Mesenchymal stem cell (in vitro differentiated cells and primary cell): ENCODE measurements around the gene VASH1.
"Not testable (repeated sequence)": the region's sequence is repeated elsewhere in the genome, so short reads cannot be mapped to it uniquely, and the experiment has no call there.

ENCODE experiments used
- DNase-seq: peaks from one replicate; pipeline ENCODE4 v3.0.0-alpha.2; 2013
- H2AFZ ChIP-seq: one replicate; pipeline ENCODE4 v1.6.1; 2013; ENCODE audit warnings: low read depth, mild to moderate bottlenecking, control low read depth, inconsistent platforms, low read length, moderate library complexity
- H2AK5ac ChIP-seq: 2 replicates; pipeline ENCODE4 v1.6.1; 2013; ENCODE audit warnings: low read length, moderate library complexity, mild to moderate bottlenecking, inconsistent platforms; ENCODE audit not compliant: severe bottlenecking
- H2BK120ac ChIP-seq: one replicate; pipeline ENCODE4 v1.6.1; 2013; ENCODE audit warnings: low read depth, mild to moderate bottlenecking, inconsistent platforms, low read length, moderate library complexity
- H2BK12ac ChIP-seq, 2 experiments: one replicate each; pipeline ENCODE4 v1.6.1; 2013; ENCODE audit warnings: inconsistent platforms in 2 of 2, low read length in 2 of 2, mild to moderate bottlenecking in 2 of 2, moderate library complexity in 2 of 2, control low read depth in 1 of 2
- H2BK15ac ChIP-seq: one replicate; pipeline ENCODE4 v1.6.1; 2013; ENCODE audit warnings: mild to moderate bottlenecking, low read depth, inconsistent platforms; ENCODE audit not compliant: poor library complexity, severe bottlenecking
- H2BK5ac ChIP-seq: 2 replicates; pipeline ENCODE4 v1.6.1; 2013; ENCODE audit warnings: low read depth, mild to moderate bottlenecking, low read length, control low read depth, inconsistent platforms; ENCODE audit not compliant: poor library complexity, severe bottlenecking
- H3K14ac ChIP-seq, 2 experiments: one replicate each; pipeline ENCODE4 v1.6.1; 2013; ENCODE audit warnings: inconsistent platforms in 2 of 2, low read length in 2 of 2, control low read depth in 1 of 2, mild to moderate bottlenecking in 1 of 2, moderate library complexity in 1 of 2
- H3K18ac ChIP-seq, 2 experiments: one replicate each; pipeline ENCODE4 v1.6.1; 2013; ENCODE audit warnings: inconsistent platforms in 2 of 2, low read length in 2 of 2, control low read depth in 1 of 2, low read depth in 1 of 2, mild to moderate bottlenecking in 1 of 2
- H3K23ac ChIP-seq, 2 experiments: one replicate each; pipeline ENCODE4 v1.6.1; 2013; ENCODE audit warnings: inconsistent platforms in 2 of 2, low read length in 2 of 2, mild to moderate bottlenecking in 2 of 2, moderate library complexity in 2 of 2, control low read depth in 1 of 2
- H3K27ac ChIP-seq: 2 replicates; pipeline ENCODE4 v1.5.1; 2013; ENCODE audit warnings: mild to moderate bottlenecking, moderate library complexity, low read length, control low read depth, inconsistent platforms; ENCODE audit not compliant: poor library complexity, severe bottlenecking
- H3K27me3 ChIP-seq, 2 experiments: 2 replicates each; pipeline versions ENCODE4 v1.6.1 to v1.7.0; 2013; ENCODE audit warnings: low read length in 2 of 2, mild to moderate bottlenecking in 2 of 2, moderate library complexity in 2 of 2, control low read depth in 1 of 2, inconsistent platforms in 1 of 2; ENCODE audit not compliant: control insufficient read depth in 1 of 2, insufficient read depth in 1 of 2
- H3K36me3 ChIP-seq, 2 experiments: 2 replicates each; pipeline versions ENCODE4 v1.6.1 to v1.7.0; 2013; ENCODE audit warnings: low read length in 2 of 2, control low read depth in 1 of 2, inconsistent platforms in 1 of 2, low read depth in 1 of 2, mild to moderate bottlenecking in 1 of 2; ENCODE audit not compliant: insufficient read depth in 2 of 2, control insufficient read depth in 1 of 2
- H3K4ac ChIP-seq, 2 experiments: one replicate each; pipeline ENCODE4 v1.6.1; 2013; ENCODE audit warnings: inconsistent platforms in 2 of 2, low read length in 2 of 2, mild to moderate bottlenecking in 2 of 2, moderate library complexity in 2 of 2, control low read depth in 1 of 2, low read depth in 1 of 2
- H3K4me1 ChIP-seq: 2 replicates; pipeline ENCODE4 v1.6.1; 2013; ENCODE audit warnings: low read depth, low read length, control low read depth; ENCODE audit not compliant: control insufficient read depth, insufficient read depth
- H3K4me2 ChIP-seq: 2 replicates; pipeline ENCODE4 v1.6.1; 2013; ENCODE audit warnings: low read length, mild to moderate bottlenecking, inconsistent platforms; ENCODE audit not compliant: poor library complexity, severe bottlenecking
- H3K4me3 ChIP-seq, 2 experiments: 2 replicates each; pipeline versions ENCODE4 v1.5.1 to v1.7.0; 2013; ENCODE audit warnings: low read length in 2 of 2, mild to moderate bottlenecking in 2 of 2, control low read depth in 1 of 2, low read depth in 1 of 2; ENCODE audit not compliant: insufficient read depth in 1 of 2
- H3K79me1 ChIP-seq: replicated peaks from 2 replicates; pipeline ENCODE4 v1.6.1; 2013; ENCODE audit warnings: mild to moderate bottlenecking, control low read depth, low read length, inconsistent platforms; ENCODE audit not compliant: poor library complexity, severe bottlenecking
- H3K9ac ChIP-seq: 2 replicates; pipeline ENCODE4 v1.7.0; 2013; ENCODE audit warnings: mild to moderate bottlenecking, low read length, moderate library complexity
- H3K9me3 ChIP-seq: 2 replicates; pipeline ENCODE4 v1.7.0; 2013; ENCODE audit warnings: mild to moderate bottlenecking, low read length; ENCODE audit not compliant: control insufficient read depth
- H4K8ac ChIP-seq: one replicate; pipeline ENCODE4 v1.6.1; 2013; ENCODE audit warnings: inconsistent platforms, mild to moderate bottlenecking, low read length, moderate library complexity
- H4K91ac ChIP-seq: one replicate; pipeline ENCODE4 v1.6.1; 2013; ENCODE audit warnings: mild to moderate bottlenecking, low read length, inconsistent platforms
- WGBS: methylation state at CpG from one replicate; pipeline ENCODE4 v1.1.7; 2013; ENCODE audit warnings: mixed read lengths; 5-methylcytosine and 5-hydroxymethylcytosine counted together

VASH1 gene

GRCh38 chr14:76729953-76730505 lies 31.2 kb upstream of the VASH1 start:
- Histone ChIP-seq H3K4me2 (no peak overlapping the region), H3K36me3 (no peaks in the 10 kb centered on the region), H3K4me3 (no peak overlapping the region), H3K4ac (no peak overlapping the region), H2BK12ac (no peak overlapping the region), H3K27ac (no peak overlapping the region), H3K14ac (no peak overlapping the region), H2BK5ac (no peak overlapping the region), H3K9me3 (no peaks in the 10 kb centered on the region), H4K8ac (no peak overlapping the region), H3K27me3 (peaks cover 5 to 24% of the 10 kb centered on the region in 2 experiments), H2BK15ac (no peak overlapping the region), H3K18ac (no peak overlapping the region), H2BK120ac (no peak overlapping the region), H4K91ac (no peak overlapping the region), H2AFZ (no peak overlapping the region), H3K9ac (no peak overlapping the region), H2AK5ac (no peak overlapping the region), H3K23ac (no peak overlapping the region), H3K79me1 (no peaks in the 10 kb centered on the region), H3K4me1 (no peaks in the 10 kb centered on the region)
- DNase-seq: no peak
- WGBS: 9% methylated on average over 1 of the region's 1 CpG

DNA sequence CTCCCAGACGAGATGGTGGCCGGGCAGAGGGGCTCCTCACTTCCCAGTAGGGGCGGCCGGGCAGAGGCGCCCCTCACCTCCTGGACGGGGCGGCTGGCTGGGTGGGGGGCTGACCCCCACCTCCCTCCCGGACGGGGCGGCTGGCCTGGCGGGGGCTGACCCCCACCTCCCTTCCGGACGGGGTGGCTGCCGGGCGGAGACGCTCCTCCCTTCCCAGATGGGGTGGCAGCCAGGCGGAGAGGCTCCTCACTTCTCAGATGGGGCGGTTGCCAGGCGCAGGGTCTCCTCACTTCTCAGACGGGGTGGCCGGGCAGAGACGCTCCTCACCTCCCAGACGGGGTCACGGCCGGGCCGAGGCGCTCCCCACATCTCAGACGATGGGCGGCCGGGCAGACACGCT lies 26.8 kb upstream of the VASH1 start:
- not testable (repeated sequence) for H2BK12ac ChIP-seq, H2AK5ac ChIP-seq, H3K4ac ChIP-seq, H3K27me3 ChIP-seq, DNase-seq, H3K23ac ChIP-seq, H3K79me1 ChIP-seq, H2BK5ac ChIP-seq, H3K9ac ChIP-seq, H2BK120ac ChIP-seq, H4K8ac ChIP-seq, H3K36me3 ChIP-seq, H4K91ac ChIP-seq, H3K9me3 ChIP-seq, H2BK15ac ChIP-seq, H2AFZ ChIP-seq, H3K4me1 ChIP-seq, H3K18ac ChIP-seq, H3K4me2 ChIP-seq, H3K14ac ChIP-seq, H3K4me3 ChIP-seq, H3K27ac ChIP-seq
- 93% methylated on average over 15 of the region's 31 CpGs for WGBS

DNA sequence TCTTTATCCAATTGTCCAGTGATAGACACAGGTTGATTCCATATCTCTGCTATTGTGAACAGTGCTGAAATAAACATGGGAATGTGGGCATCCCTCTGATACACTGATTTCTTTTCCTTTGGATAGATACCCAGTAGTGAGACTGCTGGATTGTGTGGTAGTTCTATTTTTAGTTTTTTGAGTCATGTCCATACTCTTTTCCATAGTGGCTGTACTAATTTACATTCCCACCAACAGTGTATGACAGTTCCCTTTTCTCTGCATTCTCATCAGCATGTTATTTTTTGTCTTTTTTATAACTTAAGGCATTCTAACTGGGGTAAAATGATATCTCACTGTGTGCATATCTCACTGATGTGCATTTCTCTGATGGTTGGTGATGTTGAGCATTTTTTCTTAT lies 24.8 kb upstream of the VASH1 start:
- Histone ChIP-seq H2BK12ac (no peak overlapping the region), H3K79me1 (no peaks in the 10 kb centered on the region), H2BK5ac (no peak overlapping the region), H3K27ac (no peak overlapping the region), H3K14ac (no peak overlapping the region), H3K9ac (no peak overlapping the region), H2BK120ac (no peak overlapping the region), H3K4me1 (no peaks in the 10 kb centered on the region), H3K36me3 (no peaks in the 10 kb centered on the region), H2AFZ (no peak overlapping the region), H3K9me3 (peaks cover 15% of the 10 kb centered on the region), H3K23ac (no peak overlapping the region), H3K4me3 (no peak overlapping the region), H2BK15ac (no peak overlapping the region), H3K18ac (no peak overlapping the region), H4K8ac (no peak overlapping the region), H3K4ac (no peak overlapping the region), H3K27me3 (no peaks in the 10 kb centered on the region), H4K91ac (no peak overlapping the region), H2AK5ac (no peak overlapping the region), H3K4me2 (no peak overlapping the region)
- DNase-seq: no peak

- Histone ChIP-seq H4K8ac (no peak overlapping the region), H3K36me3 (no peaks in the 10 kb centered on the region), H2BK120ac (no peak overlapping the region), H3K9ac (no peak overlapping the region), H2AFZ (no peak overlapping the region), H2BK15ac (no peak overlapping the region), H3K4me1 (no peaks in the 10 kb centered on the region), H3K27ac (no peak overlapping the region), H3K23ac (no peak overlapping the region), H3K14ac (no peak overlapping the region), H3K4ac (no peak overlapping the region), H4K91ac (no peak overlapping the region), H2AK5ac (no peak overlapping the region), H2BK5ac (no peak overlapping the region), H3K9me3 (peaks cover 15% of the 10 kb centered on the region), H3K27me3 (no peaks in the 10 kb centered on the region), H3K18ac (no peak overlapping the region), H3K79me1 (no peaks in the 10 kb centered on the region), H3K4me2 (no peak overlapping the region), H3K4me3 (no peak overlapping the region), H2BK12ac (no peak overlapping the region)
- WGBS: no CpG with 5 or more reads among the region's 1 CpG
- DNase-seq: no peak
Observed at GRCh38 chr14:76741074-76741473, 20.2 kb upstream of the VASH1 start.
